22Rv1 (cell line): Measurements from ENCODE around the gene ZNF662.

Experiments used
- CTCF ChIP-seq: fragments of 450-650 bp; IDR thresholded peaks from 2 replicates; pipeline ENCODE4 v1.5.1; 2017; ENCODE audit warnings: mild to moderate bottlenecking
- ZFX ChIP-seq: fragments of 450-650 bp; IDR thresholded peaks from 2 replicates; pipeline ENCODE4 v1.6.1; 2017; ENCODE audit warnings: antibody characterized with exemption, borderline replicate concordance

GRCh38 chr3:42876401-42876800, 29.5 kb upstream of the ZNF662 start:
- no peak for TF ChIP-seq CTCF
- no peak for TF ChIP-seq ZFX
